Liver (tissue), 9 donors: ENCODE measurements around the gene CHRNA4. TPM values are rescaled to one million over a fixed set of nuclear protein-coding genes. Genes with fewer than 3 reads are reported as not detected.

Experiments
- DNase-seq: peaks from one replicate; pipeline ENCODE4 v3.0.0-alpha.2; 2017; ENCODE audit warnings: low spot score
- H3K27ac ChIP-seq, 2 donors: one replicate each; pipeline ENCODE4 v1.7.0; 2013; ENCODE audit warnings: inconsistent platforms in 2 of 2, low read length in 2 of 2, control low read depth in 1 of 2, low read depth in 1 of 2, mild to moderate bottlenecking in 1 of 2
- H3K27me3 ChIP-seq, 4 donors: one replicate each; pipeline versions ENCODE4 v1.6.1 to v1.7.0; 2013; ENCODE audit warnings: low read length in 3 of 4, inconsistent platforms in 1 of 4, mild to moderate bottlenecking in 1 of 4, moderate library complexity in 1 of 4; ENCODE audit not compliant: control insufficient read depth in 4 of 4, insufficient read depth in 4 of 4
- H3K36me3 ChIP-seq, 4 donors: one replicate each; pipeline versions ENCODE4 v1.6.1 to v1.7.0; 2013; ENCODE audit warnings: low read length in 3 of 4, mild to moderate bottlenecking in 3 of 4, low read depth in 1 of 4, moderate library complexity in 1 of 4; ENCODE audit not compliant: control insufficient read depth in 4 of 4, insufficient read depth in 3 of 4
- H3K4me1 ChIP-seq, 4 donors: one replicate each; pipeline versions ENCODE4 v1.6.1 to v1.7.0; 2013; ENCODE audit warnings: low read length in 3 of 4, mild to moderate bottlenecking in 3 of 4, moderate library complexity in 1 of 4; ENCODE audit not compliant: control insufficient read depth in 4 of 4, insufficient read depth in 4 of 4
- H3K4me3 ChIP-seq, 3 donors: one replicate each; pipeline versions ENCODE4 v1.6.1 to v1.7.0; 2013; ENCODE audit warnings: low read length in 3 of 3, control low read depth in 1 of 3, low read depth in 1 of 3, mild to moderate bottlenecking in 1 of 3
- H3K9ac ChIP-seq, 2 donors: one replicate each; pipeline ENCODE4 v1.7.0; 2013; ENCODE audit warnings: low read length in 2 of 2, mild to moderate bottlenecking in 2 of 2, moderate library complexity in 2 of 2, control low read depth in 1 of 2, low read depth in 1 of 2
- H3K9me3 ChIP-seq, 4 donors: one replicate each; pipeline versions ENCODE4 v1.6.1 to v1.7.0; 2013; ENCODE audit warnings: low read length in 3 of 4; ENCODE audit not compliant: control insufficient read depth in 4 of 4
- EGR1 ChIP-seq, 2 donors: IDR thresholded peaks; 2 replicates each; pipeline ENCODE4 v1.6.1; 2016 to 2018; ENCODE audit warnings: antibody characterized with exemption in 2 of 2, low read depth in 2 of 2
- FOXA1 ChIP-seq: IDR thresholded peaks from 2 replicates; pipeline ENCODE4 v1.6.1; 2016; ENCODE audit warnings: antibody characterized with exemption
- FOXA2 ChIP-seq: IDR thresholded peaks from 2 replicates; pipeline ENCODE4 v1.6.1; 2016; ENCODE audit warnings: antibody characterized with exemption
- GABPA ChIP-seq, 2 donors: IDR thresholded peaks in 1 of 2; conservative IDR thresholded peaks in 1 of 2; 2 replicates each; pipeline ENCODE4 v1.6.1; 2016; ENCODE audit warnings: antibody characterized with exemption in 2 of 2, mild to moderate bottlenecking in 1 of 2, moderate library complexity in 1 of 2
- HNF4A ChIP-seq, 2 donors: conservative IDR thresholded peaks; 2 replicates each; pipeline ENCODE4 v1.6.1; 2016; ENCODE audit warnings: antibody characterized with exemption in 2 of 2, mild to moderate bottlenecking in 2 of 2
- HNF4G ChIP-seq: IDR thresholded peaks from 2 replicates; pipeline ENCODE4 v1.6.1; 2016; ENCODE audit warnings: antibody characterized with exemption
- JUND ChIP-seq, 2 donors: IDR thresholded peaks; 2 replicates each; pipeline ENCODE4 v1.6.1; 2016; ENCODE audit warnings: antibody characterized with exemption in 2 of 2
- MAX ChIP-seq: IDR thresholded peaks from 2 replicates; pipeline ENCODE4 v1.6.1; 2016; ENCODE audit warnings: antibody characterized with exemption
- NR2F2 ChIP-seq: IDR thresholded peaks from 2 replicates; pipeline ENCODE4 v1.6.1; 2016; ENCODE audit warnings: antibody characterized with exemption
- RAD21 ChIP-seq, 2 donors: IDR thresholded peaks; 2 replicates each; pipeline ENCODE4 v1.6.1; 2016; ENCODE audit warnings: antibody characterized with exemption in 2 of 2, mild to moderate bottlenecking in 2 of 2
- REST ChIP-seq: IDR thresholded peaks from 2 replicates; pipeline ENCODE4 v1.6.1; 2016; ENCODE audit warnings: antibody characterized with exemption, mild to moderate bottlenecking
- RXRA ChIP-seq, 2 donors: IDR thresholded peaks; 2 replicates each; pipeline ENCODE4 v1.6.1; 2017 to 2018; ENCODE audit warnings: antibody characterized with exemption in 2 of 2, mild to moderate bottlenecking in 1 of 2
- SP1 ChIP-seq: IDR thresholded peaks from 2 replicates; pipeline ENCODE4 v1.6.1; 2018; ENCODE audit warnings: antibody characterized with exemption, mild to moderate bottlenecking
- TAF1 ChIP-seq: conservative IDR thresholded peaks from 2 replicates; pipeline ENCODE4 v1.6.1; 2016; ENCODE audit warnings: antibody characterized with exemption, mild to moderate bottlenecking
- WGBS: extraction: QIAGEN DNeasy Blood & Tissue Kit; methylation state at CpG from one replicate; pipeline ENCODE4 v1.1.7; 2013; 5-methylcytosine and 5-hydroxymethylcytosine counted together
- polyA plus RNA-seq, 2 donors: library from polyadenylated mRNA; stranded (reverse) in 1 of 2; unstranded in 1 of 2; fragments of 200-250 nt in 1 of 2; fragments of >200 nt in 1 of 2; fragmentation: Nextera tagmentation in 1 of 2; extraction: Ambion mirVana in 1 of 2; gene quantifications; one replicate each; pipeline versions ENCODE4 v1.2.1 to v1.2.3, GENCODE V29; 2013 to 2015
- total RNA-seq, 2 donors: library from RNA; depleted of rRNA; stranded (reverse); fragments of >200 nt; gene quantifications; one replicate each; pipeline ENCODE4 v1.2.3, GENCODE V29; 2014
- TF ChIP-seq, protein P1 (sequence below): IDR thresholded peaks from 2 replicates; pipeline ENCODE4 v1.6.1; 2016; ENCODE audit warnings: antibody characterized with exemption
- TF ChIP-seq, protein P2 (sequence below): fragments of 150-350 bp; IDR thresholded peaks from 2 replicates; pipeline ENCODE4 v1.5.1; 2017; ENCODE audit warnings: improper control_type of control experiment, low read depth, low read length; ENCODE audit not compliant: missing input control
- TF ChIP-seq, protein P3 (sequence below): IDR thresholded peaks from 2 replicates; pipeline ENCODE4 v1.6.1; 2016; ENCODE audit warnings: antibody characterized with exemption
- donor health status: healthy.
- donor health status: healthy.
- donor health status: healthy.
- donor health status: healthy.
- donor health status: healthy.

The CHRNA4 gene
- total and polyA plus RNA-seq, 4 donors, result 3.2 to 23.3 (median 6.4) TPM; not detected in 1

GRCh38 chr20:63347081-63347741, 13.9 kb downstream of the CHRNA4 start:
- TF ChIP-seq FOXA2, result no peak
- TF ChIP-seq FOXA1, result no peak
- no peak for TF ChIP-seq MAX
- no peak for TF ChIP-seq NR2F2
- TF ChIP-seq GABPA (IDR thresholded peaks at IDR 0.05 in 1 of 2, conservative IDR thresholded peaks at IDR 0.05 in 1 of 2), result no peak
- TF ChIP-seq JUND (IDR thresholded peaks at IDR 0.05), result no peak
- TF ChIP-seq RAD21 (IDR thresholded peaks at IDR 0.05), result no peak
- TF ChIP-seq HNF4G, result no peak
- H3K9me3 ChIP-seq, result no peaks in the 10 kb centered on the region
- H3K4me3 ChIP-seq, result no peak overlapping the region
- no peaks in the 10 kb centered on the region for H3K36me3 ChIP-seq
- no peak overlapping the region for H3K27ac ChIP-seq
- WGBS, result 82% methylated on average over 33 of the region's 33 CpGs
- H3K27me3 ChIP-seq, result no peaks in the 10 kb centered on the region
- H3K9ac ChIP-seq, result no peak overlapping the region
- no peak for DNase-seq
- peaks cover 0 to 29% (median 16%) of the 10 kb centered on the region in 4 donors for H3K4me1 ChIP-seq

GRCh38 chr20:63346131-63347080, 14.7 kb downstream of the CHRNA4 start:
- Histone ChIP-seq H3K9me3 (no peaks in the 10 kb centered on the region), H3K4me1 (peaks cover 0 to 26% (median 15%) of the 10 kb centered on the region in 4 donors), H3K27ac (no peak overlapping the region), H3K36me3 (no peaks in the 10 kb centered on the region), H3K4me3 (no peak overlapping the region), H3K9ac (no peak overlapping the region), H3K27me3 (no peaks in the 10 kb centered on the region)
- DNase-seq, result no peak
- TF ChIP-seq MAX (no peak), FOXA1 (no peak), HNF4G (no peak), TAF1 (no peak), NR2F2 (no peak), RXRA (IDR thresholded peaks at IDR 0.05) (no peak), GABPA (IDR thresholded peaks at IDR 0.05 in 1 of 2, conservative IDR thresholded peaks at IDR 0.05 in 1 of 2) (no peak), SP1 (no peak), EGR1 (IDR thresholded peaks at IDR 0.05; ENCODE audit: low read depth in 2 of 2) (no peak), REST (no peak), JUND (IDR thresholded peaks at IDR 0.05) (no peak), HNF4A (conservative IDR thresholded peaks at IDR 0.05) (no peak), RAD21 (IDR thresholded peaks at IDR 0.05) (no peak), FOXA2 (no peak)
- TF ChIP-seq, protein P1, sequence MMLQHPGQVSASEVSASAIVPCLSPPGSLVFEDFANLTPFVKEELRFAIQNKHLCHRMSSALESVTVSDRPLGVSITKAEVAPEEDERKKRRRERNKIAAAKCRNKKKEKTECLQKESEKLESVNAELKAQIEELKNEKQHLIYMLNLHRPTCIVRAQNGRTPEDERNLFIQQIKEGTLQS, result no peak
- TF ChIP-seq, protein P2, sequence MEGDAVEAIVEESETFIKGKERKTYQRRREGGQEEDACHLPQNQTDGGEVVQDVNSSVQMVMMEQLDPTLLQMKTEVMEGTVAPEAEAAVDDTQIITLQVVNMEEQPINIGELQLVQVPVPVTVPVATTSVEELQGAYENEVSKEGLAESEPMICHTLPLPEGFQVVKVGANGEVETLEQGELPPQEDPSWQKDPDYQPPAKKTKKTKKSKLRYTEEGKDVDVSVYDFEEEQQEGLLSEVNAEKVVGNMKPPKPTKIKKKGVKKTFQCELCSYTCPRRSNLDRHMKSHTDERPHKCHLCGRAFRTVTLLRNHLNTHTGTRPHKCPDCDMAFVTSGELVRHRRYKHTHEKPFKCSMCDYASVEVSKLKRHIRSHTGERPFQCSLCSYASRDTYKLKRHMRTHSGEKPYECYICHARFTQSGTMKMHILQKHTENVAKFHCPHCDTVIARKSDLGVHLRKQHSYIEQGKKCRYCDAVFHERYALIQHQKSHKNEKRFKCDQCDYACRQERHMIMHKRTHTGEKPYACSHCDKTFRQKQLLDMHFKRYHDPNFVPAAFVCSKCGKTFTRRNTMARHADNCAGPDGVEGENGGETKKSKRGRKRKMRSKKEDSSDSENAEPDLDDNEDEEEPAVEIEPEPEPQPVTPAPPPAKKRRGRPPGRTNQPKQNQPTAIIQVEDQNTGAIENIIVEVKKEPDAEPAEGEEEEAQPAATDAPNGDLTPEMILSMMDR, result no peak
- TF ChIP-seq, protein P3, sequence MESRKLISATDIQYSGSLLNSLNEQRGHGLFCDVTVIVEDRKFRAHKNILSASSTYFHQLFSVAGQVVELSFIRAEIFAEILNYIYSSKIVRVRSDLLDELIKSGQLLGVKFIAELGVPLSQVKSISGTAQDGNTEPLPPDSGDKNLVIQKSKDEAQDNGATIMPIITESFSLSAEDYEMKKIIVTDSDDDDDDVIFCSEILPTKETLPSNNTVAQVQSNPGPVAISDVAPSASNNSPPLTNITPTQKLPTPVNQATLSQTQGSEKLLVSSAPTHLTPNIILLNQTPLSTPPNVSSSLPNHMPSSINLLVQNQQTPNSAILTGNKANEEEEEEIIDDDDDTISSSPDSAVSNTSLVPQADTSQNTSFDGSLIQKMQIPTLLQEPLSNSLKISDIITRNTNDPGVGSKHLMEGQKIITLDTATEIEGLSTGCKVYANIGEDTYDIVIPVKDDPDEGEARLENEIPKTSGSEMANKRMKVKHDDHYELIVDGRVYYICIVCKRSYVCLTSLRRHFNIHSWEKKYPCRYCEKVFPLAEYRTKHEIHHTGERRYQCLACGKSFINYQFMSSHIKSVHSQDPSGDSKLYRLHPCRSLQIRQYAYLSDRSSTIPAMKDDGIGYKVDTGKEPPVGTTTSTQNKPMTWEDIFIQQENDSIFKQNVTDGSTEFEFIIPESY, result no peak
- WGBS, result 76% methylated on average over 50 of the region's 50 CpGs
